Osteoblast (primary cell): ENCODE results near the gene DAPK3. TPM values are rescaled to one million over a fixed set of nuclear protein-coding genes. Genes with fewer than 3 reads are reported as not detected.
A peak's percentile ranks its signal among the peaks of the same experiment; 100 is the strongest.

ENCODE experiments used
- DNase-seq: peaks from one replicate; pipeline ENCODE4 v3.0.0; 2011; ENCODE audit warnings: low spot score, mixed read lengths; ENCODE audit not compliant: insufficient read length; ENCODE audit errors: missing footprints
- H2AFZ ChIP-seq: 2 replicates; pipeline ENCODE4 v1.6.0; 2011; ENCODE audit warnings: mild to moderate bottlenecking, low read length
- H3K27ac ChIP-seq: 2 replicates; pipeline ENCODE4 v1.5.1; 2011; ENCODE audit warnings: mild to moderate bottlenecking, low read depth, low read length, moderate library complexity
- H3K27me3 ChIP-seq: 2 replicates; pipeline ENCODE4 v1.6.0; 2012; ENCODE audit warnings: mild to moderate bottlenecking, control low read depth, inconsistent platforms, low read length, moderate library complexity; ENCODE audit not compliant: insufficient read depth
- H3K36me3 ChIP-seq: 2 replicates; pipeline ENCODE4 v1.5.1; 2011; ENCODE audit warnings: mild to moderate bottlenecking, low read length, control low read depth, moderate library complexity; ENCODE audit not compliant: insufficient read depth
- H3K4me1 ChIP-seq: 2 replicates; pipeline ENCODE4 v1.5.1; 2011; ENCODE audit warnings: mild to moderate bottlenecking, low read length, control low read depth, moderate library complexity; ENCODE audit not compliant: insufficient read depth
- H3K4me2 ChIP-seq: 2 replicates; pipeline ENCODE4 v1.6.0; 2011; ENCODE audit warnings: mild to moderate bottlenecking, low read length; ENCODE audit not compliant: insufficient read depth
- H3K4me3 ChIP-seq: fragments of 200-600 bp; sonication (generic); 3 replicates; pipeline ENCODE4 v1.5.1; 2012; ENCODE audit warnings: mild to moderate bottlenecking, low read length, inconsistent platforms; ENCODE audit not compliant: insufficient read depth
- H3K79me2 ChIP-seq: 2 replicates; pipeline ENCODE4 v1.6.0; 2012; ENCODE audit warnings: mild to moderate bottlenecking, low read length, control low read depth, inconsistent platforms; ENCODE audit not compliant: insufficient read depth
- H3K9me3 ChIP-seq: 2 replicates; pipeline ENCODE4 v1.5.1; 2011; ENCODE audit warnings: low read depth, low read length, control low read depth
- H4K20me1 ChIP-seq: 2 replicates; pipeline ENCODE4 v1.6.0; 2012; ENCODE audit warnings: mild to moderate bottlenecking, low read length, control low read depth; ENCODE audit not compliant: insufficient read depth
- CTCF ChIP-seq: IDR thresholded peaks from 2 replicates; pipeline ENCODE4 v1.5.1; 2011; ENCODE audit warnings: mild to moderate bottlenecking, low read depth, low read length, moderate library complexity; ENCODE audit errors: extremely low read depth
- total RNA-seq: library from RNA; depleted of rRNA; stranded (reverse); fragments of >200 nt; gene quantifications from 2 replicates; pipeline ENCODE4 v1.2.3, GENCODE V29; 2012

DAPK3 gene
- total RNA-seq, 1 donor, result 131 TPM

- Histone ChIP-seq H3K4me2 (no peak overlapping the region), H3K27me3 (no peaks in the 10 kb centered on the region), H3K36me3 (peaks cover 30% of the 10 kb centered on the region), H2AFZ (no peak overlapping the region), H3K9me3 (no peaks in the 10 kb centered on the region), H3K4me3 (no peak overlapping the region), H3K4me1 (no peaks in the 10 kb centered on the region), H3K27ac (no peak overlapping the region), H4K20me1 (peaks cover 69% of the 10 kb centered on the region), H3K79me2 (peaks cover 90% of the 10 kb centered on the region)
- peak; percentile 68 for DNase-seq
- no peak for TF ChIP-seq CTCF
Observed at GRCh38 chr19:4014541-4015491, 43.9 kb upstream of the DAPK3 start.

GRCh38 chr19:4013886-4014540 is 43.1 kb upstream of the DAPK3 start:
- Histone ChIP-seq H3K79me2 (peaks cover 91% of the 10 kb centered on the region), H3K4me1 (peaks cover 2% of the 10 kb centered on the region), H3K4me2 (no peak overlapping the region), H2AFZ (no peak overlapping the region), H3K27ac (no peak overlapping the region), H3K27me3 (no peaks in the 10 kb centered on the region), H3K4me3 (no peak overlapping the region), H3K9me3 (no peaks in the 10 kb centered on the region), H4K20me1 (peaks cover 71% of the 10 kb centered on the region), H3K36me3 (peaks cover 30% of the 10 kb centered on the region)
- TF ChIP-seq CTCF, result no peak
- peak; percentile 66 for DNase-seq

GRCh38 chr19:4012975-4013634 is 42.2 kb upstream of the DAPK3 start:
- Histone ChIP-seq H4K20me1 (peaks cover 77% of the 10 kb centered on the region), H3K4me1 (peaks cover 10% of the 10 kb centered on the region), H3K27me3 (no peaks in the 10 kb centered on the region), H3K4me3 (no peak overlapping the region), H2AFZ (no peak overlapping the region), H3K4me2 (no peak overlapping the region), H3K79me2 (peaks cover 91% of the 10 kb centered on the region), H3K36me3 (peaks cover 30% of the 10 kb centered on the region), H3K9me3 (no peaks in the 10 kb centered on the region), H3K27ac (no peak overlapping the region)
- no peak for TF ChIP-seq CTCF
- peak; percentile 56 for DNase-seq
